NB4 (cell line): ENCODE measurements around the gene LYRM4.

ENCODE experiments used
- CTCF ChIP-seq: IDR thresholded peaks from one replicate; pipeline ENCODE4 v1.5.1; 2012; ENCODE audit warnings: low read depth, low read length
- MAX ChIP-seq: IDR thresholded peaks from 2 replicates; pipeline ENCODE4 v1.6.1; 2011; ENCODE audit warnings: low read depth, low read length
- MYC ChIP-seq: IDR thresholded peaks from 2 replicates; pipeline ENCODE4 v1.6.1; 2011; ENCODE audit warnings: low read depth, low read length
- POLR2A ChIP-seq: IDR thresholded peaks from 2 replicates; pipeline ENCODE4 v1.6.1; 2011; ENCODE audit warnings: mild to moderate bottlenecking; ENCODE audit not compliant: insufficient read length; ENCODE audit errors: extremely low read depth

- TF ChIP-seq CTCF = no peak
- no peak for TF ChIP-seq POLR2A
- no peak for TF ChIP-seq MYC
- no peak for TF ChIP-seq MAX
Measured at GRCh38 chr6:5278047-5278446, 17.3 kb upstream of the LYRM4 start.
